Body of pancreas (tissue), 4 donors: ENCODE measurements around the gene TPD52L1.

Experiments
- CTCF ChIP-seq, 7 experiments: fragments of 450-650 bp in 4 of 7; fragments of 200-600 bp in 3 of 7; sonication (generic) in 3 of 7; IDR thresholded peaks; one replicate each; pipeline ENCODE4 v1.5.1; 2016 to 2019; ENCODE audit warnings: antibody characterized with exemption in 7 of 7
- POLR2A ChIP-seq, 3 donors: fragments of 450-650 bp; IDR thresholded peaks; one replicate each; pipeline ENCODE4 v1.6.1; 2016; ENCODE audit warnings: antibody characterized with exemption in 3 of 3, mild to moderate bottlenecking in 2 of 3

GRCh38 chr6:125169058-125169457 is 15.5 kb downstream of the TPD52L1 start:
- no peak for TF ChIP-seq CTCF (IDR thresholded peaks at IDR 0.05)
- TF ChIP-seq POLR2A (IDR thresholded peaks at IDR 0.05), result no peak
